BLaER1 (cell line): Measurements from ENCODE around the gene DNAH17.

Source experiments
- H3K27ac ChIP-seq: shearing (Covaris generic); formaldehyde crosslinking; 2 replicates; pipeline ENCODE4 v1.8.1; 2022
- H3K27me3 ChIP-seq: shearing (Covaris generic); formaldehyde crosslinking; 2 replicates; pipeline ENCODE4 v1.8.1; 2022
- H3K36me3 ChIP-seq: shearing (Covaris generic); formaldehyde crosslinking; 2 replicates; pipeline ENCODE4 v1.8.1; 2022
- H3K4me1 ChIP-seq: shearing (Covaris generic); formaldehyde crosslinking; 2 replicates; pipeline ENCODE4 v1.8.1; 2022
- H3K4me2 ChIP-seq: shearing (Covaris generic); formaldehyde crosslinking; 2 replicates; pipeline ENCODE4 v1.8.1; 2022
- H3K4me3 ChIP-seq: shearing (Covaris generic); formaldehyde crosslinking; 2 replicates; pipeline ENCODE4 v1.8.1; 2022
- H3K9ac ChIP-seq: shearing (Covaris generic); formaldehyde crosslinking; 2 replicates; pipeline ENCODE4 v1.8.1; 2022
- H3K9me3 ChIP-seq: shearing (Covaris generic); formaldehyde crosslinking; 2 replicates; pipeline ENCODE4 v1.8.1; 2022
- H4K20me1 ChIP-seq: shearing (Covaris generic); formaldehyde crosslinking; 2 replicates; pipeline ENCODE4 v1.8.1; 2022
- Cebpa-rat ChIP-seq: shearing (Covaris generic); IDR thresholded peaks from 2 replicates; pipeline ENCODE4 v1.8.1; 2022

The DNAH17 gene

DNA sequence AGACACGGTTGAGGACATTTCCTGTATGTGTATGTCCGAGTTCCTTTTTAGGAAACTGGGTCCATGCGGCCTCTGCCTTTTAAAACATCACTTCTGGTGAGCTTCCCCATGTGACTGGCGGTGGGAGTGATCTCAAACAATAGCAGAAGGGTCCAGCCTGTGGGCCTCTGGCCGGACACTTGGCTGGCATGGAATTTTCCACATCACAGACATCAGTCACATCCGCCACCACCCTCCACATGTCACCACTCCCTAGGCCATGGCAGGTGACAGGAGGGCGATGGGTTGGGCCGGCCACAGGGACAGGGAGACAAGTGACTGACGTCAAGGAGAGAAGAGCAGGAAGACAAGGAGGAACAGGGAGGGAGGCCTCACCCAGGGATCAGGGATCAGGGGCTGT is 83.7 kb downstream of the DNAH17 start:
- peaks cover 12% of the 10 kb centered on the region for H3K4me1 ChIP-seq
- no peak overlapping the region for H3K4me3 ChIP-seq
- no peaks in the 10 kb centered on the region for H3K27me3 ChIP-seq
- no peak for TF ChIP-seq Cebpa-rat
- peak overlapping the region; percentile 21 for H3K4me2 ChIP-seq
- no peaks in the 10 kb centered on the region for H3K36me3 ChIP-seq
- H3K9me3 ChIP-seq, result no peaks in the 10 kb centered on the region
- H4K20me1 ChIP-seq, result no peaks in the 10 kb centered on the region
- H3K9ac ChIP-seq, result no peak overlapping the region
- H3K27ac ChIP-seq, result no peak overlapping the region

DNA sequence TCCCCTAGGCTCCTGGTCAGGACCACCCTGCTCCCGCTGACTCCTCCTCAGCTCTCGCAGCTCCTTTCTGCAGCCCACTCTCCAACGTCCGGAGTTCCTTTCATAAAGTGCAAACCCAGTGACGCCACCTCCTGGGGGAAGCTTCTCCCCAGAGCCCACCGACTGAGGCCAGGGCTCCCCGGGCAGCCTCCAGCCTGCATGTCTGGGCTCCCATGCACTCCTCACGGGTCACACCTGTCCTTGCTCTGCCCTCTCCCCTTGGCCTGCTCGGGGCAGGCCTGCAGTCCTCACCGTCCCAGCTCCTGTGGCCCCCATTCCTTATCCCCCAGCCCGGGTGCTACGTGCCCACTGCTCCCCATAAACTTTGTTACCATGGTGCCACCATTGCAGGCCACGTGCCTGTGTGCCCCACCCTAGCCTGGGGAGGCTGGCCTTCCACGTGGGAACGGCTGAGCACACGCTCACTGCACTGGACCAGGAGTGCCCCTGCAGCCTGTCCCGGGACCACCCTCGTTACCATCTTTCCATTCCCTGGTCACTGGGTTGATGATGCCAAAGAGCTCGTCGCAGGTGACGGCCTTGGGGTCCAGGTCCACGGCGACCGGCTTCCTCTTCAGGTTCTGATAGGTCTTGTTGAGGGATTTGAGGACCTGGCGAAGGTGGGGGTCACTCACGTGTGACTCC is 84.9 kb downstream of the DNAH17 start:
- Histone ChIP-seq H3K4me1 (peaks cover 12% of the 10 kb centered on the region), H3K4me2 (no peak overlapping the region), H3K27ac (no peak overlapping the region), H3K27me3 (no peaks in the 10 kb centered on the region), H4K20me1 (no peaks in the 10 kb centered on the region), H3K9me3 (no peaks in the 10 kb centered on the region), H3K36me3 (no peaks in the 10 kb centered on the region), H3K9ac (no peak overlapping the region), H3K4me3 (no peak overlapping the region)
- no peak for TF ChIP-seq Cebpa-rat

DNA sequence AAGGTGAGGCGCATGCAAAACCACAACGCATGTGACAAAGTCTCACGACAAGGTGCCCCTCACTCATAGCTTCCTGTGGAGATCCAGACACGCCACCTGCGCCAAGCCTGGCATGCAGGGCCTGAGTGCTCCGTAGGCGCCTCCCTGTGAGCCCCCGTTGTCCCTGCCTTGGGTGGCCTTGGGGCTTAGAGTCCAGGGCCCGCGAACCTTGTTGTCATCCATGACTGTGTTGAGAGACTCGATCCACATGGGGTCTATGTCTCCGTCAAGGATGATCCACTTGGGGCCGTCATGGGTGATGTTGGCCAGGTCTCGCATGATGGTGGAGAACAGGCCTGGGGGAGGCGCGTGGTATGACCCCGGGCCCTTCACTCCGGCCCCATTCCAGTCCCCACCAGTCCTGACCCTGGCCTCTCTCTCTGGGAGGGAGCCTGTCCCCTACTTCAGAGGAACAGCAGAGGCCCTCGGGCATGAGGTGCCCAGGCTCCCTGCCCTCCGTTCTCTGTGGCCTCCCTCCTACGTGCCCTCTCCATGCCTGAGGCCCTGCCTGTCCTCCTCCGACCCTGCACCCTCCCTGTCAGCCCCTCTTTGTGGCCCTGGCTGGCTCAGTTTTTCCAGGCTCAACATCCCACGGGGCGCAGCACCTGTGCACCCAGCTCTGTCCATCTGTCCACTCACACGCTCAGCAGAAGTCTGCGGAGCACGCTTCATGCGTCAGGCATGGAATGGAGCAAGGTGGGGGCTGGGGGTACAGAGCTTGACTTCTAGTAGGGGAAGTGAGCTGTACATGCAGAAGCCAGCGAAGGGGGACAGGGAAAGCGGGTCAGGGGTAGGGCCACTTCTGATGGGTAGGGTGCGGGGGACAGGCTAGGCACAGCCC is 85.7 kb downstream of the DNAH17 start:
- Histone ChIP-seq H3K4me3 (no peak overlapping the region), H3K4me2 (no peak overlapping the region), H3K9me3 (no peaks in the 10 kb centered on the region), H3K27me3 (no peaks in the 10 kb centered on the region), H3K36me3 (no peaks in the 10 kb centered on the region; the same call in 1 of the 2 replicates), H3K27ac (0 out of 2 replicates have a peak overlapping the region, but pooled peaks have one; percentile 4), H3K9ac (no peak overlapping the region), H4K20me1 (no peaks in the 10 kb centered on the region), H3K4me1 (peaks cover 12% of the 10 kb centered on the region)
- TF ChIP-seq Cebpa-rat, result no peak

DNA sequence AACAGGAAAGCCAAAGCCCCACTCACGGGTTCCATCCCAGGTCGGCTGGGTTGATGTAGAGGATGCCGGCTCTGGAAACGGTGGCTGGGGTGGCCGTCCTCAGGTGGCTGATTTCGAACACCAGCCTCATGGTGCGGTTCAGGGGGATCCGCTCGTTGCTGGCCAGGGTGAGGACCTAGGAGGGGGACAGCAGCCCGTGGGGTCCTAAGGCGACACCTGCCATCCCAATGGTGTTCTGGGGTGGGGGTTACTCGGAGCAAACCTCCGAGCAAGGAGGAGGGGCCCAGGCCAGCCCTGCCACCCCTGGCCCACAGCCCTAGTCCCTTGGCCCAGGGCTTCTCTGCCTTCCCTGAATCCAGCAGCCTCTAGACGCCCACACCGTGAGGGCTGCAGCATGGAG is 86.5 kb downstream of the DNAH17 start:
- Histone ChIP-seq H3K27me3 (no peaks in the 10 kb centered on the region), H4K20me1 (no peaks in the 10 kb centered on the region), H3K27ac (no peak overlapping the region), H3K4me1 (peaks cover 12% of the 10 kb centered on the region), H3K4me3 (no peak overlapping the region), H3K4me2 (no peak overlapping the region), H3K36me3 (no peaks in the 10 kb centered on the region; the same call in 1 of the 2 replicates), H3K9me3 (no peaks in the 10 kb centered on the region), H3K9ac (no peak overlapping the region)
- no peak for TF ChIP-seq Cebpa-rat

DNA sequence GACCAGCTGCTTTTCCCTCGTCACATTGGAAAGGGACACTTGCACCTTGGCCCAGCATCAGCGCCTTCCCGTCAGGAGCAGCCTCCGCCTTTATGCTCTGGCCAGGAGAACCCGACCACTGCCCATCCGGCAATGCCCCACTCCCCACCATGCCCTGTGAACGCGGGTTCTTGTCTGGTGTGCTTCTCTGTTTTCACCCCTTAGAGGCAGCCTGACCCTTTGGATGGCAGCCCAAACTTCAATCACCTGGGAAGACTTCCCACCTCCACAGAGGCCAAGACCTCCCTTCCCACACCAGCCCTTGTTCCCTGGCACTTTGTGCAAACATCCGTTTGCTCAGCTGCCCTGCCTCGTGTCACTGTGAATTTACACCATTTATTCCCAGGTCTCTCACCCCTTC is 87.0 kb downstream of the DNAH17 start:
- H3K4me2 ChIP-seq, result no peak overlapping the region
- H4K20me1 ChIP-seq, result no peaks in the 10 kb centered on the region
- H3K36me3 ChIP-seq, result no peaks in the 10 kb centered on the region; the same call in 1 of the 2 replicates
- no peaks in the 10 kb centered on the region for H3K9me3 ChIP-seq
- H3K27me3 ChIP-seq, result no peaks in the 10 kb centered on the region
- no peak overlapping the region for H3K9ac ChIP-seq
- peaks cover 16% of the 10 kb centered on the region for H3K4me1 ChIP-seq
- H3K4me3 ChIP-seq, result no peak overlapping the region
- no peak for TF ChIP-seq Cebpa-rat
- no peak overlapping the region for H3K27ac ChIP-seq

DNA sequence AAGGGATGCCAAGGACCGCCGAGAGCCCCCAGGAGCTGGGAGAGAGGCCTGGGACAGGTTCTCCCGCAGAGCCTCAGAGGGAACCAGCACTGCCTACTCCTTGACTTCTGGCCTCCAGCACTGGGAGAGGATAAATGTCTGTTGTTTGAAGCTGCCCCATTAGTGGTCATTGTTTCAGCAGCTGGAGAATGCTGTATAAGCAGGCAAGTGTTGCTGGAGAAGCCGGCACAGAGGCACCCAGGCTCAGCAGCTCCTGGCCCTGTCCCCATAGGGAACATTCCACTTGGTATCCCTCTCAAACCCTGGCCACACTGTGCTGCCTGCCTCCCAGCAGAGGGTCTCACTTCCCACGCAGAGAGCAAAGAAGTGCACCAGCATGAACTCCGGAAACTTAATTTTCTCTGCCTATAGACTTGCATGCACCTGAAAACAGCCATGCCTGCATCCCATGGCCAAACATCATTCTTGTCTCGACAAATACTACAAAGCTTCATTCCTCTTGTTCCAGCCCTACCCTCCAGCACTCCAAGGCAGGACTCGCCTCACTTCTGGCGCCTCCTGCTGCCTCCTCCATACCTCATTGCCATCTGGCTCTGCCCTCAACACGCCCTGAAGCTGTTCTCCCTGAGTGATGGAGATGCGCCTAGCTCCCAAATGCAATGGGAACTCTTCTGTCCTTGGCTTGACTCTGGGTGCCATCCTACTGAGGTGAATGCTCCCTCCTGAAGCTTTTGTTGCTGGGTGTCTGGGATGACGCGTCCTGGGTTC is 88.1 kb downstream of the DNAH17 start:
- H3K9ac ChIP-seq, result no peak overlapping the region
- no peak overlapping the region for H3K4me2 ChIP-seq
- H3K9me3 ChIP-seq, result no peaks in the 10 kb centered on the region
- H3K36me3 ChIP-seq, result no peaks in the 10 kb centered on the region; the same call in 1 of the 2 replicates
- peaks cover 25% of the 10 kb centered on the region for H3K4me1 ChIP-seq
- no peak overlapping the region for H3K27ac ChIP-seq
- no peak overlapping the region for H3K4me3 ChIP-seq
- no peaks in the 10 kb centered on the region for H3K27me3 ChIP-seq
- H4K20me1 ChIP-seq, result no peaks in the 10 kb centered on the region
- no peak for TF ChIP-seq Cebpa-rat

DNA sequence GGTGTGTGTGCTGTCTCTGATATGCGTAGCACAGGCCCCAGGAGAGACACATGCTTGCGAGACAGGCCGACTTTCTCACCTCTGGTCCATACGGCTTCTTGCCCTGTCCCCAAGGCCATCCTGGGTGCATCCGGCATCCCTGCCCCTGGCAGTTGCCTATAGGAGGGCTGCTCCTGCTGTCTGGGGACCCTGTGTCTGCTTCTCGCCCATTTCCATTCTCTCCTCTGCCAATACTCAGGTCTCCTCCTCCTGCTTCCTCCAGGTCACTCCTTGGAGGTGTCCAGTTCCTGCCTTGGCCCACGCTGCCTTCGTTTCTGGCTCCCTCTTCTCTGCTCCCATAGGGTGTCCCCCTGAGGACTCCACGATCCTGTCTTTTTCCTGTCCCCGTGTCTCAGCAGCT is 89.0 kb downstream of the DNAH17 start:
- no peak for TF ChIP-seq Cebpa-rat
- no peak overlapping the region for H3K27ac ChIP-seq
- H3K9me3 ChIP-seq, result no peaks in the 10 kb centered on the region
- H3K36me3 ChIP-seq, result no peaks in the 10 kb centered on the region; the same call in 1 of the 2 replicates
- H3K9ac ChIP-seq, result no peak overlapping the region
- no peaks in the 10 kb centered on the region for H4K20me1 ChIP-seq
- no peak overlapping the region for H3K4me3 ChIP-seq
- no peak overlapping the region for H3K4me2 ChIP-seq
- peaks cover 21% of the 10 kb centered on the region for H3K4me1 ChIP-seq
- H3K27me3 ChIP-seq, result no peaks in the 10 kb centered on the region

DNA sequence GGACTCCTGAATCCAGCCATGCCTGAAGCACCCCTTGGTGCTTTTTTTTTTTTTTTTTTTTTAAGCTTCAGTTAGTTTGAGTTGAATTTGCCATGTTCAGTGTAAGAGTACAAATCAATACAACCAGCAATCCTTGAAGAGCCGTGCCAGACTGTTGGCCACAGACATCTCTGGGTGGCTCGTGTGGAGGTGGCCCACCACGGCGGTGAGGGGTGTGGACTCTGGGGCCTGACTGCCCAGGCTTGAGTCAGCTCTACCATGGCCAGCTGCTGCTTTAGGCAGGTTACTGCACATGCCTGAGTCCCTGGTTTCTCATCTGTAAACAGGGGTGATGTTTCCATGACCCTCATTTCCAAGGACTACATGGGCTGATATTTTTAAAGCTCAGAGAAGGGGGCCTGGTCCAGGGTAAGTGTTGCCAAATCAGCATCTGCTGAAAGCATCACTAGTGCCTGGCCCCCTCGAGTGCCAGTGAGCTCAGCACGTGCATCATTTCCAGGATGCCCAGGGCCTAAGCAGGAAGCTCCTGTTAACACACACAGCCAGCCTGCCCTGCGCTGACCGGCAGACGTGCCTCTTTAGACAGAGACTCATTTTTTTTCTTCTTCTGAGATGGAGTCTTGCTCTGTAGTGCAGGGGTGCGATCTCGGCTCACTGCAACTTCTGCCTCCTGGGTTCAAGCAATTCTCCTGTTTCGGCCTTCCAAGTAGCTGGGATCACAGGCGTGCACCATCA is 90.1 kb downstream of the DNAH17 start:
- no peak overlapping the region for H3K4me2 ChIP-seq
- peaks cover 29% of the 10 kb centered on the region for H3K4me1 ChIP-seq
- H3K27ac ChIP-seq, result no peak overlapping the region
- H3K4me3 ChIP-seq, result no peak overlapping the region
- no peaks in the 10 kb centered on the region for H3K9me3 ChIP-seq
- H4K20me1 ChIP-seq, result no peaks in the 10 kb centered on the region
- no peak for TF ChIP-seq Cebpa-rat
- no peak overlapping the region for H3K9ac ChIP-seq
- no peaks in the 10 kb centered on the region for H3K27me3 ChIP-seq
- no peaks in the 10 kb centered on the region; the same call in 1 of the 2 replicates for H3K36me3 ChIP-seq

DNA sequence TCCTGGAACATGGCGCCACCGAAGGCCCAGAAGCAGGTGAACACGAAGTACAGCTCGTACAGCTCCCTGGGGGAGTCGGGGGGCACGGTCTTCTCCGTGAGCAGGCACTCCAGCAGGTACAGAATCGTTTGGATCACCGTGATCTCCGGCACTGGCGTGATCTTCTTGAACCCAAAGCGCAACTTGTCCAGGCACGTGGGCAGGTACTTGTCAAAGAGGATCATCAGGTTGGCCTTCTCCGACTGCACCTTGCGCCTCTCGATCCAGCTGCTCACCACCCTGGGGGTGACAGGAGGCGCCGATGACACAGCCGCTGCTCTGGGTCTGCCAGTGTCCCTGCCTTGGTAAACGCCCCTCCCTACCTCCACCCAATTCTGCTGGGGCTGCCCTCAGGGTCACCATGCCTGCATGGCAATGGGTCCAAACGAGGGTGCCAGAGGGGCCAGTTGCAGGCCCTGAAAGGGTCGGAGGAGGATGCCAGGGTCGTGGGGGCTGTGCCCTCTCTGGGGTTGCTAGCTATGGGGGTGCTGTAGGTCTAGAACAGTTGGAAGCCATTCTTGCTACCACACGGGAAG is 90.9 kb downstream of the DNAH17 start:
- no peak for TF ChIP-seq Cebpa-rat
- Histone ChIP-seq H3K27me3 (no peaks in the 10 kb centered on the region), H3K9me3 (no peaks in the 10 kb centered on the region), H3K36me3 (no peaks in the 10 kb centered on the region; the same call in 1 of the 2 replicates), H3K27ac (no peak overlapping the region), H3K4me2 (no peak overlapping the region), H3K4me3 (no peak overlapping the region), H3K9ac (no peak overlapping the region), H3K4me1 (peaks cover 36% of the 10 kb centered on the region), H4K20me1 (no peaks in the 10 kb centered on the region)
